Effector CD8-positive, alpha-beta T cell (primary cell): ENCODE data around the gene GJD4.

Source experiments
- DNase-seq: peaks from one replicate; lab custom pipeline; 2025; lab: John Stamatoyannopoulos, UW

Gene GJD4

GRCh38 chr10:35626971-35627507, 21.9 kb downstream of the GJD4 start:
- no peak for DNase-seq

- DNase-seq, result no peak
These were observed 26.3 kb downstream of the GJD4 start for GRCh38 chr10:35631404-35631803.

DNA sequence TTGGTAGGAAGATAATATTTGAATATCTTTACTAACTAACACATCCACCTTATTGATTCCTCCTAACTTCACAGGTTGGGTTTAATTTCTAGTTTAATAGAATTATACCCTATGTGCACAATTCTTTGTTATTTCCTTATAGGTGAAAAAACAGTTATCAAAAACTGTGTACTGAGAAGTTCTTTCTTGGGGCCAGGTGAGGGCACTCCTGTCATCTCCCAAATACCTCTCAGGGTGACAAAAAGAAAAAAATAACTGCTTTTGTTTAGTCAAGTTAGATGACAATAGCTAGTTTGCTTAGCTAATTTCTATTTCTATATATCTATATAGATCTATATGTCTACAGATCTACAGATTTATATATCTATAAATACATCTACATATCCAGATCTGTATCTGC, 26.9 kb downstream of the GJD4 start:
- no peak for DNase-seq

DNA sequence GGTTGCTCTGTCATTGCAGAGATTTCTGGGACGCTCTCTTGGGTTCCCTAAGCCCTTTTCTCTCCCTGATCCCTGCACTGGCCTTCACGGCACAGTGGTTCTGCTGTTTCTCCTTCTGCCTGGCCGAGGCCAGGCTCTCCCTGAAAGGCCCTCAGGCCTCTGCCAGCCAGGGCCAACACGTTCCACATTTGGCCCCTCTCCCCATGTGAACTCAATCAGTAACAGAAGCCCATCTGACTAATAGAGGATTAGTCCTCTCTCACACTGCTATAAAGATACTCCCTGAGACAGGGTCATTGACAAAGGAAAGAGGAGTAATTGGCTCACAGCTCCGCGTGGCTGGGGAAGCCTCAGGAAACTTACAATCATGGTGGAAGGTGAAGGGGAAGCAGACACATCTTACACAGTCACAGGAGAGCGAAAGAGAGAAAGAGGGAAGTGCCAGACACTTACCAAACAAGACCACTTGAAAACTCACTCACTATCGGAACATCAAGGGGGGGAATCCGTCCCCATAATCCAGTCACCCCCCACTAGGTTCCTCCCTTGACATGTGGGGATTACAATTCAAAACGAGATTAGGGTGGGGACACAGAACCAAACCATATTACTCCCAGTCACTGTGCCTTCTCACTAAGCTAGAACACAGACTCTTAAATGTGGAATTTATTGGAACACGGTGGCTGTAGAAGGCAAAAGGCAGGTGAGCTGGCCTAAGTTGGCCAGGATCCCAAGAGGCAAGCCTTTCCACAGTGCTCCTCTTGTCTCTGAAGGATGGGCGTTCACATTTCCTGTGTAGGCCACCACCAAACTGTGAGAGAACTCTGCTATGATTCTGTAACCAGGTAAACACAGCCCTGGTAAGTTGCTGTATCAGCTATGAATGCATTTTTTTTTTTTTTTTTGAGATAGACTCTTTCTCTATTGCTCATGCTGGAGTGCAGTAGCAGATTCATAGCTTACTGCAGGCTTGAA, 28.2 kb downstream of the GJD4 start:
- DNase-seq, result no peak

GRCh38 chr10:35635576-35635975, 30.4 kb downstream of the GJD4 start:
- DNase-seq, result no peak

DNA sequence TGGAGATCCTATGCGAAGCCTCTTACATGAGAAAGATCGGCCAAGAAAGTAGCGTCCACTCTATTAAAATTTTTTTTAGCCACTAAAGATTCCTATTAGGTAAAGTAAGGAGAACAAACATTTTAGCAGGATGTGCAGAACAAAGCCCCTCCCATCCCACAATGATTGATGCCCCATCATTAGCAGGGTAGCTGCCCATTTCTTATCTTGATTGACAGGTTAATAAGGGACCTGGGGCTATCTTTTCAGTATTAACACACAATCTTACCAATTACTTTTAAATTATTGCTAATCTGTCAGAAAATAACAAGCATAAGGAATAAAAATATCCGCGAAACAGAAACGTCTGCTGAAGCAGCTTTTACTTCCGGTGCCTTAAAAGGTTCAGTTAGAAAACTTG, 31.8 kb downstream of the GJD4 start:
- DNase-seq, result no peak

GRCh38 chr10:35637462-35637861, 32.3 kb downstream of the GJD4 start:
- DNase-seq, result no peak

DNA sequence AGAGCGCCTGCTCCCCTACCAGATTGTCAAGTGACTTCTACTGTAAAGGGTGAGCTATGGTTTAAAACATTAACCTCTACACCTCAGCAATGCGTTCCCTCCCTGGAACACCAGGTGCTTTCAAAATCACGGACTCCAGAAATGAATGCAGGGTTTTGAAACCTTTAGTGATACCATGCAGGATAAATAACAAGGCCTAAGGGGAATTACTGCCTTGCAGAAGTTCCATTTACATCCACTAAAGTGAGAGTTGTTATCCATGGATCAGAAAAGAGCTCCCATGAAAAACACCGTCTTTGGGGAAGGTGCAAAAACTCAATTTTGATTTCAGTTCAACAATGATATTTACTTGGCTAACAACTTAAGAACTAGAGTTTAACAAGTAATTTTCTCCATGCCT, 33.0 kb downstream of the GJD4 start:
- no peak for DNase-seq

GRCh38 chr10:35639021-35639727, 34.0 kb downstream of the GJD4 start:
- DNase-seq, result no peak

DNA sequence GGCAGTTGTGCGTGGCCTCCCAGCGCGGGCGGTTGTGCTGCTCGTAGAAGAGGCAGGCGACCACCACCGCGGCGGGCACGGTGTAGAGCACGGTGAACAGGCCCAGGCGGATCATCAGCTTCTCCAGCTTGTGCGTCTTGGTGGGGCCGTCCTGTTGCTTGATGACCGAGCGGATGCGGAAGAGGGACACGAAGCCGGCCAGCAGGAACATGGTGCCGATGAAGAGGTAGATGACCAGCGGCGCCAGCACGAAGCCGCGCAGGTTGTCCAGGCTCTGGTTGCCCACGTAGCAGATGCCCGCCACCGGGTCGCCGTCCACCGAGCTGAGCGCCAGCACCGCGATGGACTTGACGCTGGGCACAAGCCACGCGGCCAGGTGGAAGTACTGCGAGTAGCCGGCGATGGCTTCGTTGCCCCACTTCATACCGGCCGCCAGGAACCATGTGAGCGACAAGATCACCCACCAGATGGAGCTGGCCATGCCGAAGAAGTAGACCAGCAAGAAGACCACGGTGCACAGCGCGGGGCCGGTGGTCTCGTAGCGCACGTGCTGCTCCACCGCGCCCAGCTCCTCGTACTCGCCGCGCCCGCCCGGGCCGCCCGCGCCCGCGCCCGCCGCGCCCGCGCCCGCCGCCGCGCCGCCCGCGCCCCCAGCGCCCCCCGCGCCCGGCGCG, 34.7 kb downstream of the GJD4 start:
- DNase-seq, result no peak

DNA sequence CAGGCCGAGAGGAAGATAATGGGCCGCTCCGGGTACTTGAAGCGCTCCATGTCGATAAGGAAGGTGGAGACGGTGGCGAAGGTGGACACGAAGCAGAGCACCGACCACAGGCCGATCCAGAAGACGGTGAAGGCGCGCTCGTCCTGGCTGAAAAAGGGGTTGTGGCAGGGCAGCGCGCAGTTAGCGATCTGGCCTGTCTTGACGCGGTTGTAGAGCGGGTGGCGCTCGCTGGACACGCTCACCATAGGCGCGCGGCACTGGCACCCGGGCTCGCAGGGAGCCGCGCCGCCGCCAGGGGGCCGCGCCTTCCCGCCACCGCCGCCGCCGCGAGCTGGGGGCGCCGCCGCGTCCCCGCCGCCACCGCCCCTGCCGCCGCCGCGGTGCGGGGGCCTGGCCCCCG, 35.3 kb downstream of the GJD4 start:
- no peak for DNase-seq

GRCh38 chr10:35640951-35641675, 36.0 kb downstream of the GJD4 start:
- DNase-seq, result no peak

DNA sequence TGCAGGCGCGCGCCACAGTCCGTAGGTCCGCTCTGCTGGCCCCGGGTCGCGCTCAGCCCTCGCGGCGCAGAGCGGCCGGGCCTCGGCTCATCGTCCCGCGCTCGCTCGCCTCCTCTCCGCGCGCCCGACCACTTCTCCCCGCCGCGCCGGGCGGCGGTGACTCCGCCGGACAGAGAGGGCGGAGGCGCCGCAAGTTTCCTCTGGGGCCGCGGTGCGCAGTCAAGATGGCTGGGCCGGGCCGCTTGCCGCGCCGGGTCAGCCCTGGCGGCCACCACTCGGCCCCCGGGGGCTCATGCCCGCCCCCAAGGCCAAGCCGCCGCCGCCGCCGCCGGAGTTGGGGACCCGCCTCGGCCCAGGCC, 36.5 kb downstream of the GJD4 start:
- no peak for DNase-seq

DNA sequence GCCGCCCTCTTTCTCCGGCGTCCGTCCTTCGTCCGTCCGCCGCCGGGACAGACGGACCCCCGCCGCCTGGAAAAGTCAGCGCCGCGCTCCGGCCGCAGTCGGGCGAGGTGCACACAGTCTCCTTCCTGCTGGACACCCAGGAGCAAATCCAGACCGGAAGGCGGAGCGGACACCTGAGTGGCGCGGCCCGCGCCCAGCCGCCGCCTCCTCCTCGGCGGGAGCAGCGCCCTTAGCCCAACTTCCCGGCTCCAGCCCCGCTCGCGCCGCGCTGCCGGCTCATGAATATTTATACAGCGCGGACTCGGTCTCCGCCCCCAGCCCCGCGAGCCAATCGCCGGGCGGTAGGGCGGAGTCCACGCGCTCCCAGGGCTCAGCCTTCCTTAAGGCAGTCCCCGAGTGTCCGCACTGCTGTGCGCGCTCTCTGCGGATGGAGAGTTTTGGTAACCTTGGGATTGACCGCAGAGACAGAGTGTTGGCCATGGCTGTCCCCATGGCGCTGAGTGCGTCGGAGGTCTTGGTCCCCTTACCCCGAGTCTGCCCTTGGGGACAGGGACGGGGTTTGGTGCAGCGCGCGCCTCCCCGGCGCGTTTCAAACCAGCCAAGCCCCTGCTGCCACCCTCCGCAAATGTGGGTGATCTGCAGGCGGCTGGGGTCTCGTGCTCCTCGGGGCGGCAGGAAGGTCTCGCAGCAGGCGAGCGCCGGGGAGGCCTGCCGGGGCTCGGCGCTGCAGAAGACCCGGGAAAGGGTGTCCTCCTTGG, 37.1 kb downstream of the GJD4 start, which contains the start of gene FZD8:
TSS of gene FZD8 (minus strand) at position 262 of the 758 bp plus-strand sequence. CDS start 867 bp downstream, outside the sequence.
- peak; percentile 34 for DNase-seq

GRCh38 chr10:35642793-35643114, 37.6 kb downstream of the GJD4 start:
- no peak for DNase-seq

DNA sequence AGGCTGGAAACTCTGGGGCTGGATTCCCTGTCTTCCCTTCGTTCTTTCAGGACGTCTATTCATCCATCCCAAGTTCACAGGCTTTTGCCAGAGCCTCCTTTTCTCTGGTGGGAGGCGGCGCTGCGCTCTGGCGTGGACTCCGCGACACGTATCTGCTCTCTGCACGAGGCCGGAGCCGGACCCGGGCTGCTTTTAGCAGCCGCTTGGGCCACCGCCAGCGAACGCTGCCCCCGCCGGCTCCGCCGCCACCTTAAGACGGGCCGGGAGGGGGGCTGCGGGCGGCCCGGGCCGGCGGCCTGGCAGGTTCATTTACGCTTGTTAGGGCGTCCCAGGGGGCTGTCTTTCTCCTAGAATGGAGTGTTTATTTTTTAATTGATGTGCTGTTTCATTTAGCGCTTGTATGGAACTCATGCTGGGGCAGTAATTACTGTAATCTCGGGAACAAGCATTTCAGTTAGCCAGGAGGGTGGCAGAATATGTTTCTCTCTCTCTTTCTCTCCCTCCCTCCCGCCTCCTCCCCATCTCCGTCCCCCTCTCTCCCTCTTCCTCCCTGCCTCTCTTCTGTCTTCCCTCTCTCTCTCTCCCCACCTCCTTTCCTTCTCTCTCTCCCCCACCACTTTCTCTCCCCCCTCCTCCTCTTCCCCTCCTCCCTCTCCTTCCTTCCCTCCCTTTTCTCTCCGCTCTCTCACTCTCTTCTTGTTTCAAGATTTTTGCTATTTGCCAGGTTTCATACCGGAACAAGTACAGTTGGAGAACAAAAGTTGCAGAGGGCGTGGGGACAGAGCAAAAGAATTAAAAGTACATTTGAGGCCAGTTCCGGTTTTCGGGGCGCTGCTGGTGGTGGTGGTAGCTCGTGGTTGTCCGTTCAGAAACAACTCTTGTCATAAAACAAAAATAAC, 38.3 kb downstream of the GJD4 start:
- DNase-seq, result no peak

DNA sequence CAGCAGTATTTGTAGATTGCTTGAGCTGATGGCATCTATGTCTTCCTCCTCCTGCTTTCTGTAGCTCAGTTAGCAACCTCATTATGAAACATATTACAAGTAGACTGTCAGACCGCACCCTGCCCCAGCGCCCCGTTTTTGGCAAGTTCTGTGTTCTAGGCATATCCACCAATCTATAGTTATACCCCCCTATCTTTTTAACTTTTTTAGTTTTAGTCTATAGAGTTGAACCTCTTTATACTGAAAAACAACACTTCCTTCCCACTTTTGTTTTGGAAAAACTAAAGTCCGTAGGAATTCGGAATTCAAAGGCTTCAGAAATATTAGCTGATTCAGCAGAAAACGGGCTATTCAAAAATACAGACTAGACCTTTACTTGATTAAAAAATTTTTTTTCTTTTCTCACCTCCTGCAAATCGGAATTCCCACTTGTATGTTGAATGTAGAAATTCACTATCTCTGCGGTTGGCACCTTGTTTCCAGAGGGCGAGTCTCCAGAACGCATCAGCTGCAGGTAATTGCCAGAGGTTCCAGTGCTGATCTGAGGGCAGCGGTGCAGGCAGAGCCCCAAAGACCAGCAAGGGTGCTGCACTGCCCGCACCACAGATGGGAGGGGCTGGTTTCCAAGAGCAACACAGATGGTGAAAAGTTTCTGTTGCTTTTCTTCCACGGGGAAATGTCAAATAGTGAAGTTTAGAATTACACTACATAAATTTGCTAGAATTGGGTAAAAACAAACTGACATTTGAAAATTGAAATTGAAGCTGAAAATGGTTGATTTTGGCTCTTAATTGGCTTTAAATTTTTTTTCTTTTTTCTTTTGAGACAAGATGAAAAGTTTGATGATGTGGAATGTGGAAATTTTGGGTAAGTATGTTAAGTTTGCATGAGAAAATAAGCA, 39.2 kb downstream of the GJD4 start:
- no peak for DNase-seq

DNA sequence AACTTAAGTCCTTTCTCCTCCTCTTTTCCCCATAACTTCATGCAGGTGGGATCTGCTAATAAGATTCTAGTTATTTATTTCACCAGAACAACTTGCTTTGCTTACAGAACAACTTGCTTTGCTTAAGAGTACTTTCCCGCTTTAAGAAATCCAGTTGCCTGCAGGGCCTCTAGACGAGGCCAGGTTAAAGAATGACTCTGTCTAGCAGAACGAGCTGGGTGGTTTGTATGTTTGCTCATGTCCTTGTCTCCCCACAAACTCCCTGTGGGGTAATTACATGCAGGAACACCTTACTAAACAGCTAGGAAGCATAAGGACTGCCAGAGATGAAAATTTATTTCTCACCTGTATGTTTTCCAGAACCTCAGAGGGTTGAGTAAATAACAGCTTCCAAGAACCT, 45.8 kb downstream of the GJD4 start:
- no peak for DNase-seq

DNA sequence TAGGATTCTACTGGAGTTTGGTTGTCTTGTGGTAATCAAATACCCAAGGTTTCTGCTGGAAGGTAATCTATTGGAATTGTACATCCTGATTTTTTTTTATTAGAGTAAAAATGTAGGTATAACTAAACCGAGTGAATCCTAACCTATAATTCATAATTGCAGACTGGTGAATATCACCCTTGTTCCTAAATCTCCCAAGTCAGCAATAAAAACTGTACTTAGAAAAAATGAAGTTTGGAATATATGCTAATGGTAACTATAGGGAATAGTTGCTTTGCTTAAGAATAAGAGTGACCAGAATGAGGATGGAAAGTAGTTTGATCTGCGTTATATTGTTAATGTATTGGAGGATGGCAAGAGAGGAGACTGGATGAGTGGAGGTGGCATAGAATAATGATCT, 47.7 kb downstream of the GJD4 start:
- DNase-seq, result no peak
